SK-N-SH treated with all-trans-retinoic acid at 6 μM for 48 hours (cell line): ENCODE data around the gene SELENOI.

Experiments used
- GLIS3 ChIP-seq: fragments of 250-450 bp; sonication (Bioruptor Pico); IDR thresholded peaks from 2 replicates; pipeline ENCODE4 v1.5.0; 2020; ENCODE audit warnings: mild to moderate bottlenecking, moderate library complexity
- TF ChIP-seq, protein P1 (sequence below): fragments of 250-450 bp; sonication (Bioruptor Pico); IDR thresholded peaks from 2 replicates; pipeline ENCODE4 v1.8.0; 2020; ENCODE audit warnings: mild to moderate bottlenecking, moderate library complexity, borderline replicate concordance

DNA sequence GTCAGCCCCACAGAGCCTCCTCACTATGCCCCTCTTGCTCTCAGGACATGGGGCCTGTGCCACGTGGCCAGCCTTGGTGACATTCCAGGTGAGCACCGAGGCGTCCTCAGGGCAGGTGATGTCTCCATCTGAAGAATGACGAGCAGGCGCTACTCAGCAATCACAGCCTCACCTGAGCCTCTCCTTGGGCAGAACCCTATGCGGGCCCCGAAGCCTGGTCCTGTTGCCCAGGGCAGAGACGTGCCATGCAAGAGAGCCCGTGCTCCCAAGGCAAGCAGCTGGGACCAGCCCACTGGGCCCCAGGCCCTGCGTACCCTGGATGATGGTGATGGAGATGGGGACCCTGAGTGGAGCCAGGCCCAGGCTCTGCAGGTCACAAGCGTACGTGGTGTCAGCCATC is 32.5 kb upstream of the SELENOI start:
- TF ChIP-seq, protein P1, sequence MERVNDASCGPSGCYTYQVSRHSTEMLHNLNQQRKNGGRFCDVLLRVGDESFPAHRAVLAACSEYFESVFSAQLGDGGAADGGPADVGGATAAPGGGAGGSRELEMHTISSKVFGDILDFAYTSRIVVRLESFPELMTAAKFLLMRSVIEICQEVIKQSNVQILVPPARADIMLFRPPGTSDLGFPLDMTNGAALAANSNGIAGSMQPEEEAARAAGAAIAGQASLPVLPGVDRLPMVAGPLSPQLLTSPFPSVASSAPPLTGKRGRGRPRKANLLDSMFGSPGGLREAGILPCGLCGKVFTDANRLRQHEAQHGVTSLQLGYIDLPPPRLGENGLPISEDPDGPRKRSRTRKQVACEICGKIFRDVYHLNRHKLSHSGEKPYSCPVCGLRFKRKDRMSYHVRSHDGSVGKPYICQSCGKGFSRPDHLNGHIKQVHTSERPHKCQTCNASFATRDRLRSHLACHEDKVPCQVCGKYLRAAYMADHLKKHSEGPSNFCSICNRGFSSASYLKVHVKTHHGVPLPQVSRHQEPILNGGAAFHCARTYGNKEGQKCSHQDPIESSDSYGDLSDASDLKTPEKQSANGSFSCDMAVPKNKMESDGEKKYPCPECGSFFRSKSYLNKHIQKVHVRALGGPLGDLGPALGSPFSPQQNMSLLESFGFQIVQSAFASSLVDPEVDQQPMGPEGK (CRISPR knock-in tag) = no peak
- TF ChIP-seq GLIS3 (CRISPR knock-in tag) = no peak
